ENCODE results near the gene CUL2. TPM values are rescaled to one million over a fixed set of nuclear protein-coding genes. Genes with fewer than 3 reads are reported as not detected.

The CUL2 gene
- total RNA-seq, 1 donor: 29.0 TPM

- TF ChIP-seq CTCF (IDR thresholded peaks at IDR 0.05; ENCODE audit: extremely low read depth, low read depth, low read length): no peak
- Histone ChIP-seq H3K9me3 (ENCODE audit: low read depth, low read length) (no peaks in the 10 kb centered on the region), H4K20me1 (ENCODE audit: insufficient read depth, low read length) (no peaks in the 10 kb centered on the region), H3K4me3 (ENCODE audit: insufficient read depth, low read length) (no peak overlapping the region), H3K4me2 (ENCODE audit: insufficient read depth, low read length) (no peak overlapping the region), H3K36me3 (ENCODE audit: insufficient read depth, low read length) (no peaks in the 10 kb centered on the region), H3K4me1 (ENCODE audit: insufficient read depth, low read length) (peaks cover 22% of the 10 kb centered on the region), H3K27ac (ENCODE audit: low read depth, low read length) (no peak overlapping the region), H3K27me3 (ENCODE audit: insufficient read depth, low read length) (no peaks in the 10 kb centered on the region), H3K79me2 (ENCODE audit: insufficient read depth, low read length) (no peaks in the 10 kb centered on the region), H2AFZ (ENCODE audit: low read length) (no peak overlapping the region)
- DNase-seq (ENCODE audit: insufficient read length, low spot score, missing footprints): no peak
Observed at GRCh38 chr10:34964166-34964800, 125.9 kb downstream of the CUL2 start.

GRCh38 chr10:34962866-34963265 is 127.3 kb downstream of the CUL2 start:
- Histone ChIP-seq H3K79me2 (ENCODE audit: insufficient read depth, low read length) (no peaks in the 10 kb centered on the region), H4K20me1 (ENCODE audit: insufficient read depth, low read length) (no peaks in the 10 kb centered on the region), H3K27me3 (ENCODE audit: insufficient read depth, low read length) (no peaks in the 10 kb centered on the region), H3K4me1 (ENCODE audit: insufficient read depth, low read length) (peaks cover 21% of the 10 kb centered on the region), H3K27ac (ENCODE audit: low read depth, low read length) (no peak overlapping the region), H2AFZ (ENCODE audit: low read length) (no peak overlapping the region), H3K36me3 (ENCODE audit: insufficient read depth, low read length) (no peaks in the 10 kb centered on the region), H3K4me3 (ENCODE audit: insufficient read depth, low read length) (no peak overlapping the region), H3K4me2 (ENCODE audit: insufficient read depth, low read length) (no peak overlapping the region), H3K9me3 (ENCODE audit: low read depth, low read length) (no peaks in the 10 kb centered on the region)
- no peak for TF ChIP-seq CTCF (IDR thresholded peaks at IDR 0.05; ENCODE audit: extremely low read depth, low read depth, low read length)
- DNase-seq (ENCODE audit: insufficient read length, low spot score, missing footprints): no peak

GRCh38 chr10:34960983-34961382 is 129.2 kb downstream of the CUL2 start:
- Histone ChIP-seq H3K4me3 (ENCODE audit: insufficient read depth, low read length) (no peak overlapping the region), H3K4me1 (ENCODE audit: insufficient read depth, low read length) (peaks cover 5% of the 10 kb centered on the region), H3K79me2 (ENCODE audit: insufficient read depth, low read length) (no peaks in the 10 kb centered on the region), H3K36me3 (ENCODE audit: insufficient read depth, low read length) (no peaks in the 10 kb centered on the region), H3K27ac (ENCODE audit: low read depth, low read length) (no peak overlapping the region), H3K27me3 (ENCODE audit: insufficient read depth, low read length) (no peaks in the 10 kb centered on the region), H3K9me3 (ENCODE audit: low read depth, low read length) (no peaks in the 10 kb centered on the region), H3K4me2 (ENCODE audit: insufficient read depth, low read length) (no peak overlapping the region), H2AFZ (ENCODE audit: low read length) (no peak overlapping the region), H4K20me1 (ENCODE audit: insufficient read depth, low read length) (no peaks in the 10 kb centered on the region)
- TF ChIP-seq CTCF (IDR thresholded peaks at IDR 0.05; ENCODE audit: extremely low read depth, low read depth, low read length): peak; percentile 45
- DNase-seq (ENCODE audit: insufficient read length, low spot score, missing footprints): no peak

- Histone ChIP-seq H3K9me3 (ENCODE audit: low read depth, low read length) (no peaks in the 10 kb centered on the region), H3K4me2 (ENCODE audit: insufficient read depth, low read length) (no peak overlapping the region), H4K20me1 (ENCODE audit: insufficient read depth, low read length) (no peaks in the 10 kb centered on the region), H3K79me2 (ENCODE audit: insufficient read depth, low read length) (no peaks in the 10 kb centered on the region), H3K27ac (ENCODE audit: low read depth, low read length) (no peak overlapping the region), H3K4me3 (ENCODE audit: insufficient read depth, low read length) (no peak overlapping the region), H3K36me3 (ENCODE audit: insufficient read depth, low read length) (no peaks in the 10 kb centered on the region), H3K27me3 (ENCODE audit: insufficient read depth, low read length) (no peaks in the 10 kb centered on the region), H3K4me1 (ENCODE audit: insufficient read depth, low read length) (peaks cover 15% of the 10 kb centered on the region), H2AFZ (ENCODE audit: low read length) (no peak overlapping the region)
- DNase-seq (ENCODE audit: insufficient read length, low spot score, missing footprints): no peak
- TF ChIP-seq CTCF (IDR thresholded peaks at IDR 0.05; ENCODE audit: extremely low read depth, low read depth, low read length): no peak
Observed at GRCh38 chr10:34959786-34960185, 130.4 kb downstream of the CUL2 start.
